Tibial nerve (tissue), 4 donors: ENCODE results near the gene CAMTA1. TPM values are rescaled to one million over a fixed set of nuclear protein-coding genes. Genes with fewer than 3 reads are reported as not detected.

ENCODE experiments used
- DNase-seq, 2 donors: peaks; one replicate each; pipeline ENCODE4 v3.0.0-alpha.2; 2019; ENCODE audit warnings: low spot score in 2 of 2
- H3K27ac ChIP-seq, 4 donors: fragments of 200-600 bp; sonication (generic) in 3 of 4; one replicate each; pipeline ENCODE4 v1.5.1; 2017 to 2019; ENCODE audit warnings: mild to moderate bottlenecking in 1 of 4
- H3K27me3 ChIP-seq, 2 donors: fragments of 200-600 bp; sonication (generic) in 1 of 2; one replicate each; pipeline versions ENCODE4 v1.5.1 to v1.6.0; 2017 to 2019
- H3K36me3 ChIP-seq, 3 donors: fragments of 200-600 bp; sonication (generic); one replicate each; pipeline ENCODE4 v1.5.1; 2018 to 2019
- H3K4me1 ChIP-seq, 4 donors: fragments of 200-600 bp; sonication (generic) in 3 of 4; one replicate each; pipeline ENCODE4 v1.5.1; 2017 to 2019
- H3K4me3 ChIP-seq, 4 donors: fragments of 200-600 bp; sonication (generic) in 3 of 4; one replicate each; pipeline ENCODE4 v1.5.1; 2017 to 2019; ENCODE audit warnings: mild to moderate bottlenecking in 1 of 4, moderate library complexity in 1 of 4
- H3K9me3 ChIP-seq, 4 donors: fragments of 200-600 bp; sonication (generic) in 3 of 4; one replicate each; pipeline ENCODE4 v1.5.1; 2017 to 2019
- EP300 ChIP-seq, 2 donors: sonication (generic); formaldehyde crosslinking; IDR thresholded peaks; one replicate each; pipeline ENCODE4 v1.6.1; 2017; ENCODE audit warnings: antibody characterized with exemption in 2 of 2, mild to moderate bottlenecking in 1 of 2
- POLR2A ChIP-seq, 2 donors: fragments of 450-650 bp; IDR thresholded peaks; one replicate each; pipeline ENCODE4 v1.6.1; 2017; ENCODE audit warnings: antibody characterized with exemption in 2 of 2, mild to moderate bottlenecking in 2 of 2, moderate library complexity in 2 of 2
- WGBS, 2 donors: methylation state at CpG; one replicate each; pipeline ENCODE4 v1.1.5; 2018; 5-methylcytosine and 5-hydroxymethylcytosine counted together
- total RNA-seq, 4 donors: library from RNA; depleted of rRNA; stranded (reverse); fragments of >200 nt; gene quantifications; one replicate each; pipeline ENCODE4 v1.1.0, GENCODE V29; 2016
- TF ChIP-seq, protein P1 (sequence below), 5 experiments: fragments of 200-600 bp in 3 of 5; fragments of 450-650 bp in 2 of 5; sonication (generic) in 3 of 5; IDR thresholded peaks; one replicate each; pipeline ENCODE4 v1.5.1; 2016 to 2019; ENCODE audit warnings: antibody characterized with exemption in 5 of 5, mild to moderate bottlenecking in 3 of 5, moderate library complexity in 2 of 5

Gene CAMTA1
- total RNA-seq, 4 donors from 2014 or later, result 41.8 to 104 (median 87.2) TPM

DNA sequence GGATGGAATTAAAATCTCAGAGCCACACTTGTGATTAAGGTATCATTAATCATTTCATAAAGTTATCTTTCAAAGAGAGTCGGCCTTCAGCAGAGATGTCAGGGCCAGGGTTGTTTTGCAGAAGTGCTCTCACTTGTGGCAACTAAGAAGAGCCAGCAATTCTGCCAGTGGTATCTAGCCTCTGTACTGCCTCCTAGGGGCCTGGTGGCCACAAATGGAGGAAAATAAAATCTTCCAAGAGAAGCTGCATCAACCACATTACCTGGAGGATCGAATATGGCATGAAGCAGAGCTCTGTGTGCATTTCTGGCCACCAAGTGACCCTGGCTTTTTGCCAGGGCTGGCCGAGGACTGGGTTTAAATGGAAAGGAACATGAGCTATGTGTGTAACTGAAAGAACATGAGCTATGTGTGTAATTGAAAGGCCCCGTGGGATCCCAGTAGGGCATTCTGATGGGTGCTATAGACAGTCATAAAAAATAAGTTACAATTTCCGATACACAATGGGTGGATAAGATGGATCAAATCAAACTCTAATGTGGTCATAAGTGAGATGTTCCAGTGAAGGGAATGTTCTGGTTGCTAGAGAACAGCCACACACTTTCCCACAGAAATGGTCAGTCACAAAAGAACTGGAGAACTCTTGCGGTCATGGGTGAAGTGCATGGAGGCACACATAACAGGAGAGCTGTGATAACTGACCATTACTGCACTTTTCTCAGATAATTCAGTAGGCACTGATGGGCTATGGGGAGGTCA, 335.8 kb downstream of the CAMTA1 start:
- Histone ChIP-seq H3K27ac (no peak overlapping the region), H3K4me3 (no peak overlapping the region), H3K36me3 (no peaks in the 10 kb centered on the region), H3K4me1 (peaks cover 0 to 3% (median 0%) of the 10 kb centered on the region in 4 donors), H3K9me3 (peaks cover 0 to 2% (median 0%) of the 10 kb centered on the region in 4 donors), H3K27me3 (no peaks in the 10 kb centered on the region)
- no peak for TF ChIP-seq EP300 (IDR thresholded peaks at IDR 0.05)
- TF ChIP-seq POLR2A (IDR thresholded peaks at IDR 0.05), result no peak
- TF ChIP-seq, protein P1, sequence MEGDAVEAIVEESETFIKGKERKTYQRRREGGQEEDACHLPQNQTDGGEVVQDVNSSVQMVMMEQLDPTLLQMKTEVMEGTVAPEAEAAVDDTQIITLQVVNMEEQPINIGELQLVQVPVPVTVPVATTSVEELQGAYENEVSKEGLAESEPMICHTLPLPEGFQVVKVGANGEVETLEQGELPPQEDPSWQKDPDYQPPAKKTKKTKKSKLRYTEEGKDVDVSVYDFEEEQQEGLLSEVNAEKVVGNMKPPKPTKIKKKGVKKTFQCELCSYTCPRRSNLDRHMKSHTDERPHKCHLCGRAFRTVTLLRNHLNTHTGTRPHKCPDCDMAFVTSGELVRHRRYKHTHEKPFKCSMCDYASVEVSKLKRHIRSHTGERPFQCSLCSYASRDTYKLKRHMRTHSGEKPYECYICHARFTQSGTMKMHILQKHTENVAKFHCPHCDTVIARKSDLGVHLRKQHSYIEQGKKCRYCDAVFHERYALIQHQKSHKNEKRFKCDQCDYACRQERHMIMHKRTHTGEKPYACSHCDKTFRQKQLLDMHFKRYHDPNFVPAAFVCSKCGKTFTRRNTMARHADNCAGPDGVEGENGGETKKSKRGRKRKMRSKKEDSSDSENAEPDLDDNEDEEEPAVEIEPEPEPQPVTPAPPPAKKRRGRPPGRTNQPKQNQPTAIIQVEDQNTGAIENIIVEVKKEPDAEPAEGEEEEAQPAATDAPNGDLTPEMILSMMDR (IDR thresholded peaks at IDR 0.05), result no peak
- no peak for DNase-seq
- 81 to 83% methylated on average over 6 of the region's 6 CpGs for WGBS, 2 donors

DNA sequence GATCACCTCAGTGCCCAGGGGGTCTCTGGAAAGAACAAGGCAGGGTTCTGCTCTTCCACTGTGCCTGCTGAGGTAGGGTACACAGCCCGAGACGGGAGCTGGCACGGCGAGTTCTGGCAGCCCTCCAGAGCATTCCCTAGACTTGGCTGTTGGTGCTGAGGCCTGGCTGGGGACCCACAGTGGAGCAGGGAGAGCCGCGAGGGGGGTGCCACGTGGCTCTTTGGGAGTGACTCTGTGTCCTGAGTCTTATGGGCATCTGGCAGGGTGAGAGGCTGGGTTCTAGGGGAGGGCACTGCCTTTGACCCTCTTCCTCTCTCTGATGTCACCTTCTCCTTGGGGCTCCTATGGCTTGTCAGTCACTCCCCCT, 336.4 kb downstream of the CAMTA1 start:
- TF ChIP-seq EP300 (IDR thresholded peaks at IDR 0.05) (no peak), POLR2A (IDR thresholded peaks at IDR 0.05) (no peak)
- TF ChIP-seq, protein P1 (IDR thresholded peaks at IDR 0.05), result no peak
- peaks cover 0 to 3% (median 0%) of the 10 kb centered on the region in 4 donors for H3K4me1 ChIP-seq
- H3K27me3 ChIP-seq, result no peaks in the 10 kb centered on the region
- no peaks in the 10 kb centered on the region for H3K36me3 ChIP-seq
- H3K27ac ChIP-seq, result no peak overlapping the region
- H3K9me3 ChIP-seq, result no peaks in the 10 kb centered on the region
- WGBS, 2 donors, result 37 to 47% methylated on average over 7 of the region's 7 CpGs
- DNase-seq, result no peak
- no peak overlapping the region for H3K4me3 ChIP-seq

DNA sequence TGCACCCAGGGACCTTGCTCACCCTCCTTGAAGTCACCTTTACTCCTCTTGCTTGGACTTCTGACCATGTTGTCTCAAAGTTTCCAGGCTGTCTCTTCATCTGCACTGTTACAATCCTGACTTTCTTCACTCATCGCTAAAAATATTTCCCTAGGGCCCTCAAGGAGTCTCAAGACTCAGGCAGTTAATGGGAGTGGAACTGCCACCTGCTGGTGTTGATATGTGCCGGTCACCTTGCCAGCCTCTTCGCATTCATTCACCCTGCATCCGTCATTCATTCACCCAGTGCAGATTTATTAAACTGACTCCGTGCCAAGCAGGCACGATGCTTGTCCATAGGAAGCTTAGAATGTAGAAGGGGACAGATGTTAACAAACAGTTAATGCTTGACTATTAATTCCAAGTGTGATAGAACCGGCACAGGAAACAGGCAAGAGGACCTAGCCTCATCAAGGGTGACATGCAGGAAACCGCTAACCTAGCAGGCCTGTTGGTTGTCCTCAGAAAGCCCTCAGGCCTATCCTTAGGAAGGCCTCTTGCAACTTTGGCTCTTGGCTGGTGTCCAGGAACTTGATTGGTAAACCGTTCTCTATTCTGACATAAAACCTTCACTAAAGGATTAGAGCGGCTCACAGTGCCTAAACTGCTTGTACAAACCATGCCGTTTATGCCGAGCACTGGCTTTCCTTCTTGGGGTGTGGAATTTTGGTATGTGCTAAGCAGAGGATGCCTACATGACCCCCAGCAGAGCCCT, 342.2 kb downstream of the CAMTA1 start:
- Histone ChIP-seq H3K36me3 (no peaks in the 10 kb centered on the region), H3K9me3 (no peaks in the 10 kb centered on the region)
- WGBS, 2 donors, result 56 to 61% methylated on average over 12 of the region's 12 CpGs

DNA sequence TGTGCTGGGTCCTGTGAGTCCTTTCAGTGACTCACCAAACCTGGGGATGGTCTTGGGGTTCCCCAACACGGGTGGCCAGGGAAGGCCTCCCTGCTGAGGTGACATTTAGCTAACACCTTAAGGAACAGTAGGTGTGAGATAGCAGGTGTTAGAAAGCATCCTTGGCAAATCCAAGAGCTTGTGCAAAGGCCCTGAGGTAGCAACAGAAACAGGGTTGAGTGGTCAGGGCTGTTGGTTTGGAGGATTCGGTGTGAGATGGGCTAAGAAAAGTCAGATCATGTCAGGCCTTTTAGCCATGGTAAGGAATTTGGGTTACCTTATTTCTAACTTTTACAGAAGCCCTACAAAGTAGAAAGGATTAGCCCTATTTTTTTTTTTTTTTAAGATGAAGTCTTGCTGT, 343.0 kb downstream of the CAMTA1 start:
- Histone ChIP-seq H3K4me1 (no peaks in the 10 kb centered on the region), H3K9me3 (no peaks in the 10 kb centered on the region), H3K27ac (no peak overlapping the region), H3K36me3 (no peaks in the 10 kb centered on the region), H3K4me3 (no peak overlapping the region), H3K27me3 (no peaks in the 10 kb centered on the region)
- WGBS, 2 donors, result 85 to 91% methylated on average over 2 of the region's 2 CpGs
- no peak for DNase-seq
- TF ChIP-seq POLR2A (IDR thresholded peaks at IDR 0.05) (no peak), EP300 (IDR thresholded peaks at IDR 0.05) (no peak)
- TF ChIP-seq, protein P1 (IDR thresholded peaks at IDR 0.05), result no peak

More for the DNA sequence above, 342.2 kb downstream of the CAMTA1 start:
- DNase-seq, result no peak
- Histone ChIP-seq H3K27ac (no peak overlapping the region), H3K27me3 (no peaks in the 10 kb centered on the region), H3K4me1 (no peaks in the 10 kb centered on the region), H3K4me3 (no peak overlapping the region)
- no peak for TF ChIP-seq POLR2A (IDR thresholded peaks at IDR 0.05)
- TF ChIP-seq EP300 (IDR thresholded peaks at IDR 0.05), result no peak
- TF ChIP-seq, protein P1 (IDR thresholded peaks at IDR 0.05), result no peak

- no peak for DNase-seq
- Histone ChIP-seq H3K27me3 (no peaks in the 10 kb centered on the region), H3K27ac (no peak overlapping the region), H3K36me3 (no peaks in the 10 kb centered on the region), H3K4me3 (no peak overlapping the region), H3K9me3 (no peaks in the 10 kb centered on the region), H3K4me1 (no peaks in the 10 kb centered on the region)
- 92 to 96% methylated on average over 4 of the region's 4 CpGs for WGBS, 2 donors
- TF ChIP-seq, protein P1 (IDR thresholded peaks at IDR 0.05), result no peak
- no peak for TF ChIP-seq POLR2A (IDR thresholded peaks at IDR 0.05)
- no peak for TF ChIP-seq EP300 (IDR thresholded peaks at IDR 0.05)
Observed at GRCh38 chr1:7130127-7130526, 344.9 kb downstream of the CAMTA1 start.
